Activated CD8-positive, alpha-beta memory T cell treated with anti-CD3 and anti-CD28 coated beads for 48 hours (primary cell): ENCODE data around the gene BMP8B.
A peak's percentile ranks its signal among the peaks of the same experiment; 100 is the strongest.
"Not testable (repeated sequence)": the region's sequence is repeated elsewhere in the genome, so short reads cannot be mapped to it uniquely, and the experiment has no call there.

ENCODE experiments used
- DNase-seq, 3 experiments: peaks; one replicate each; pipeline ENCODE4 v3.0.0-alpha.2; 2020; ENCODE audit warnings: low read depth in 2 of 3, low spot score in 2 of 3

Gene BMP8B, protein sequence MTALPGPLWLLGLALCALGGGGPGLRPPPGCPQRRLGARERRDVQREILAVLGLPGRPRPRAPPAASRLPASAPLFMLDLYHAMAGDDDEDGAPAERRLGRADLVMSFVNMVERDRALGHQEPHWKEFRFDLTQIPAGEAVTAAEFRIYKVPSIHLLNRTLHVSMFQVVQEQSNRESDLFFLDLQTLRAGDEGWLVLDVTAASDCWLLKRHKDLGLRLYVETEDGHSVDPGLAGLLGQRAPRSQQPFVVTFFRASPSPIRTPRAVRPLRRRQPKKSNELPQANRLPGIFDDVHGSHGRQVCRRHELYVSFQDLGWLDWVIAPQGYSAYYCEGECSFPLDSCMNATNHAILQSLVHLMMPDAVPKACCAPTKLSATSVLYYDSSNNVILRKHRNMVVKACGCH

GRCh38 chr1:39788758-39789570, at the start of gene BMP8B:
Gene BMP8B (minus strand): TSS chr1:39788865. CDS start chr1:39788485, 380 bp downstream.
- peak in 1 of 3 experiments; percentile 17 for DNase-seq

DNA sequence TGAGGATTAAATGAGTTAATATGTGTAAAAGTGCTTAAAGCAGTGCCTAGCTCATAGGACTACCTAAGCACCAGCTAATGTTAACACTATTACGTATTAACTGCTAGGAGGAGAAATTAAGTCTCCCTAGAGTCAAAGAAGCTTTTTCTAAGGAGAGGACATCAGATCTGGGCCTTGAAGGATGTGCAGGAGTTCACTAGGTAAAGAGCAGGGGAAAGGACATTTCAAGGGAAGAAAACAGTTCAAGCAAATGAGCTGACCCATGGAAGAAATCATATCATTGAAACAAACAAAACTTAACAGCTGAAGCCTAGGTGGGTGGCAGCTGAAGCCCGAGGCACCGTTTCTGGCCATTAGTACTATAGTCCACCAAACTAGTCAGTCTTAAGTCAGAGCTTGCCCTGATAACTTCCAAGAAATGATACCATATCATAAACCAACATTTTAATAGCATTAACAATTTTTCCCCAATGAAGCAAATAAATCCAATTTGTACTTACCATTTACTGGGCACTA, 48.0 kb upstream of the BMP8B start:
- no peak for DNase-seq

DNA sequence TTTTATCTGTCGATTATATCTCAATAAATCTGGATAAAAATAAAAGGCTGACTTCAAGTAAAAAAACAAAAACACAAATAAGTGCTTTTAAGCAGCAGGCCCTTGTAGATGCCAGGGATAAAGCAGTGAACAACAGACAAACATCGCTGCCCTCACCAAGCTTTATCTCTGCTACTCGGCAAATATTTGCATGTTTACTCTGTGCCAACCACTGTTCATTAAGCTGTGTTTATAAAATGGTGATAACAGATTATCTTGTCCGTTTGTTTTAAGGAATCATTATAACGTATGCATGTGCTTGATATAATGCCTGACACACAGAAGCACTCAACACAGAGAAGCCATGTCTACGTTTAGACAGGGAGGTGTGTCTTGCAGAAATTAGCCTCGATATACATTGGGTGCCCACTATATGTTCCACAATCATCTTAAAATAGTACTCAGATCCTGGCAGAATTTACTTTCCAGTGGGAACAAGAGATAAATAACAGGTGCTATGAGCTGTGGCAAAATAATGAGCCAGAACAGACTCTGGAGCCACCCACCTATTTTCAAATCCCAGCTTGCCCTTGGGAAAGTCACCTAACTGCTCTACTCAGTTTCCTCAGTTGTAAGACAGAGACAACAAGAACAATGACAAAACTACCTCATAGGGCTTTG, 47.4 kb upstream of the BMP8B start:
- no peak for DNase-seq

GRCh38 chr1:39835110-39835509, 46.4 kb upstream of the BMP8B start:
- DNase-seq: no peak

GRCh38 chr1:39833621-39834385, 45.1 kb upstream of the BMP8B start:
- no peak for DNase-seq

DNA sequence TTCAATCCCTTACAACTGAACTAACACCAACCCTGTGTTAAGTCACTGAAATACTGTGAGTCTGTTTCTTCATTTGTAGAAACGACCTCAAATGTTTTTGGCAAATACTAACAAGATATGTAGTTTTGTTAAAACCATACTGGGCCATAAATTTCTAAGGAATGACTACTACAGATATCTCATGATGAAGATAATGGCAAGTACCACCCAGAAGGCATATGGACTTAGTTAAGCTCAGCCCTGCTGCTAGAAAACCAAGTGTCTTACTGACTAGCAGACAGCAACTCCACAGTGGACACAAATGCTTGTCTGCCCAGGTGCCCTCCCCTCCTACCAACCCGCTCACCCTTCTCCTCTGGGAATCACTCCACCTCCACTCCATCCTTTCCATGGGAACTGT, 44.5 kb upstream of the BMP8B start:
- no peak for DNase-seq

DNA sequence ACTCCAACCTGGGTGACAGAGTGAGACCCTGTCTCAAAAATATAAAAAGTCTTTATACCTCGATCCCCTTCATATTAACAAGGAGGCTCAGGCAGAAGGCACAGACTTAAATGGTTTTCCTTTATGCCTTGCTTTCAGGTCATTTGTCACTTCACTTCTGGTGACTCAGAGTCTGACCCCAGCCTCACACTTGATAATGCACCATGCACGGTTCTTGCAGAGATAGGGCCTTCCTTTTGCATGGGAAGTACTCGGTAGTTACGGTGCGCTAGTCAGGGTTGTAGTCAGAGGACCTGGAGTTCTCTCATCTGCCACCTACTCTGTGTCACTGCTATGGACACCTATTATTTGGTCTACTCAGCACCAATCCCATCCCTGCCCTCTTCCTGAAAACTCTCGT, 43.6 kb upstream of the BMP8B start:
- DNase-seq: no peak

DNA sequence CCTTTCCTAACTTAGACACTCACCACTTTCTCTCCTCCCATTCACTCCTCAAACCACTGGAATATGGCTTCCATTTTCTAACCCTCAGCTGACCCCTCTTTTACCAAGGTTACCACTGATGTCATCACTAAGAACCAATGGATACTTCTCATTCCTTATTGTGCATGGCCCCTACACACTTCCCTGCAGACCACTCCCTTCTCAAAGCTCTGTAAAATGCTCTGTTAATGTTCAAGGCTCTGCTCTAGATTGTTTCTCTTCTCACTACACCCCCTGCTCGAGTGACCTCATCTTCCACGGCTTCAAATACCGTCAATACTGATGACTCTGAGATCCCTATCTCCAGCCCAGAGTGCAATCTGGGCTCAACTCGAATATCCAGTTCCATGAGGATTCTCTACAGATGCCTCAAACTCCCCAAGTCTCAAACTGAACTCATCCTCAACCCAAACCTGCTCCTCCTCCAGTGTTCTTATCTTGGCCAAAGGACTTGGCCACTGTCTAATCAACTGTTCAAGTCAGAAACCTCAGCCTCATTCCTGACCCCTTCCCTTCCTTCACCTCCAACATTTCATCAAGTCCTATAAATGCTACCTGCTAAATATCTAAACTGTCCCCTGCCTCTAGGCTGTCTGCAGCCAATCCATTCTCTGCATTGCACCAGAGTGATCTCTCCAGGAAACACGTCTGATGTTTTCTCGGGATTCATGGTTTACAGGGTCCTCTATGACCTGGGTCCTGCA, 41.3 kb upstream of the BMP8B start:
- no peak for DNase-seq

DNA sequence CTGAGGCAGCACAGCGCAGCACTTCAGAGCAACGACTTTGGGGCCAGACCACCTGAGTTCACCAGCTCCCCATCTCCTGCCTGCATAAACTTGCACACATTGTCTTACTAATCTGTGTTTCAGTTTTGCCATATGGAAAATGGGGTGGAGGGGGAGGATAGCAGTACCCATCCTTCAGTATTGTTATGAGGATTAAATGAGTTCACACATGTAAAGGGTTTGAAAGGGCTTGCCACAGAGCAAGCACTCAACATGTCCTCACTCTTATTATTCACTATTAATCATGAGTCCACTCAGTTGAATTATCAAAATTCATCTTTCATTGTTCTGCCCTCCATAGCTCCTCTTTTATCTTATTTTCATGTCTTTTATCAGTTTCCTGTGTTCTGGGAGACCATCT, 40.1 kb upstream of the BMP8B start:
- no peak for DNase-seq

- not testable (repeated sequence) for DNase-seq
Measured at GRCh38 chr1:39828255-39828654, 39.6 kb upstream of the BMP8B start.

GRCh38 chr1:39827201-39827600, 38.5 kb upstream of the BMP8B start:
- no peak for DNase-seq

GRCh38 chr1:39826583-39826982, 37.9 kb upstream of the BMP8B start:
- DNase-seq: no peak

DNA sequence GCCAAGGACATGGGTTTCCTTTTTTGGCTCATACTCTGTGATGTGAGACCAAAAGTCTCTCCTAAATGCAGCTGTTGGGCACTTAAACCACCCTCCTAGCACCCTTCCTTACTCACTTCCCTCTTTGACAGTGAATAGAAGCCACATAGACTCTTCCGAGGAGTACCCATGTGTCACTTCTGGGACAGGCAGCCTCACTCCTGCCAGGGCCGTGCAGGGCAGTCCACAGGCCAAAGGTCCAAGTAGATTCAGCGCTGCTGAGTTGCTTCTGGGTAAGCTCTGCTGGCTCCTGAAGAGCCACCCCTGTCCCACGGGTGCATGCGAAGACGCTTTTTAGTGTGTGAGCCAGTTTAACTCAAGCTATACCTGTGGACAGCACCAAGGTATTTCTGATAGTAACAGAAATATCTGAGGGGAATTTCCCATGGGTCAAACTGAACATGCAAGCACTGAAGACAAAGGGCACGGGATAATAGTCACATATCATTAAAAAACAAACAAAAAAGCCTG, 36.8 kb upstream of the BMP8B start:
- no peak for DNase-seq

GRCh38 chr1:39823450-39823849, 34.8 kb upstream of the BMP8B start:
- not testable (repeated sequence) for DNase-seq

GRCh38 chr1:39822146-39822545, 33.5 kb upstream of the BMP8B start:
- DNase-seq: no peak

- DNase-seq: no peak
Measured at GRCh38 chr1:39819091-39819812, 30.6 kb upstream of the BMP8B start.

- DNase-seq: no peak
Measured at GRCh38 chr1:39818482-39818881, 29.8 kb upstream of the BMP8B start.

DNA sequence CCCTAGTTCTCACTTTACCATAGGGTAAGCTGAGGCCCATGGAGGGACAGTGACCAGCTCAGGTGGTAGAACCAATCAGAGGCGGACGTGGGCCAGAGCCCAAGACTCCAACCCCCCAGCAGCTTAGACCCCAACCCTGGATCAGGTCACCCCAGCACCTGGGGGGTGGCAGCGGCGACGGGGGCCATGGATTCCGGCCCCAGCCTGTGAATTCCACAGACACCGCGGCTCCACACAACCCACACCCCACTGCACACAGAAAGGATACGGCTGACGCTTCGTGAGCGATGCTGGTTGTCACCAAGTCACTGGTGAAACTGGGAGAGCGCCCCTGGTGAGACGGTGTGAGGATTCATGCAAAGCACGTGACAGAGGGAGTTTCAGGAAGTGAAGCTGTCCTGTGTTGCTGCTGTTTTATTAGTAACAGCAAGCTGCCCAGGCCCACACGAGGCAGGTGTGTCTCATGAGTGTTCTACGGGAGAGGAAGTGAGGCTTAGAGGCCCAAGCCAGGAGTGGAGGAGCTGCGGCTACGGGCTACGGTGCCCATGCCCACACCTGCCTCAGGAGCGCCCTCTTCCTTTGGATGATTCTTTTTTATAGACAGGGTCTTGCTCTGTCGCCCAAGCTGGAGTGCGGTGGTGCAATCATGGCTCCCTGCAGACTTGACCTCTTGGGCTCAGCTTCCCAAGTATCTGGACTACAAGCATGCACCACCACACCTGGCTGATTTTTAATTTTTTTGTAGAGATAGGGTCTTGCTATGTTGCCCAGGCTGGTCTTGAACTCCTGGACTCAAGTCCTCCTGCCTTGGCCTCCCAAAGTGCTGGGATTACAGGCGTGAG, 28.6 kb upstream of the BMP8B start:
- DNase-seq: peak in 1 of 3 experiments; percentile 11
